Stomach (tissue), 9 donors: ENCODE measurements around the gene IQCF5. TPM values are rescaled to one million over a fixed set of nuclear protein-coding genes. Genes with fewer than 3 reads are reported as not detected.
"Not testable (repeated sequence)": the region's sequence is repeated elsewhere in the genome, so short reads cannot be mapped to it uniquely, and the experiment has no call there.

Experiments
- DNase-seq, 2 donors: peaks; one replicate each; pipeline versions ENCODE4 v3.0.0 to v3.0.0-alpha.2; 2013 to 2019
- H3K27ac ChIP-seq, 5 donors: fragments of 200-600 bp in 4 of 5; sonication (generic) in 4 of 5; one replicate each; pipeline ENCODE4 v1.5.1; 2013 to 2019; ENCODE audit warnings: mild to moderate bottlenecking in 1 of 5, moderate library complexity in 1 of 5
- H3K27me3 ChIP-seq, 3 donors: fragments of 200-600 bp; sonication (generic); one replicate each; pipeline ENCODE4 v1.5.1; 2017 to 2019; ENCODE audit warnings: mixed run types in 1 of 3
- H3K36me3 ChIP-seq, 4 donors: fragments of 200-600 bp; sonication (generic); 1 replicate in 3 of 4; 2 replicates in 1 of 4; pipeline ENCODE4 v1.5.1; 2016 to 2019
- H3K4me1 ChIP-seq, 4 donors: fragments of 200-600 bp; sonication (generic); one replicate each; pipeline ENCODE4 v1.5.1; 2016 to 2019
- H3K4me3 ChIP-seq, 4 donors: fragments of 200-600 bp; sonication (generic) in 3 of 4; one replicate each; pipeline ENCODE4 v1.5.1; 2016 to 2019; ENCODE audit warnings: mild to moderate bottlenecking in 1 of 4
- H3K9me3 ChIP-seq, 4 donors: fragments of 200-600 bp; sonication (generic); one replicate each; pipeline ENCODE4 v1.5.1; 2016 to 2019
- CTCF ChIP-seq, 7 experiments: fragments of 450-650 bp in 4 of 7; fragments of 200-600 bp in 3 of 7; sonication (generic) in 3 of 7; IDR thresholded peaks; one replicate each; pipeline ENCODE4 v1.5.1; 2016 to 2019; ENCODE audit warnings: antibody characterized with exemption in 7 of 7, control low read depth in 2 of 7, mild to moderate bottlenecking in 1 of 7
- EP300 ChIP-seq: sonication (generic); formaldehyde crosslinking; IDR thresholded peaks from one replicate; pipeline ENCODE4 v1.6.1; 2017; ENCODE audit warnings: antibody characterized with exemption
- POLR2A ChIP-seq, 4 donors: fragments of 450-650 bp; IDR thresholded peaks; one replicate each; pipeline ENCODE4 v1.6.1; 2016; ENCODE audit warnings: antibody characterized with exemption in 4 of 4, control low read depth in 2 of 4, mild to moderate bottlenecking in 1 of 4, moderate library complexity in 1 of 4
- POLR2AphosphoS5 ChIP-seq, 3 donors: sonication (generic); formaldehyde crosslinking; IDR thresholded peaks; one replicate each; pipeline ENCODE4 v1.6.1; 2016; ENCODE audit warnings: antibody characterized with exemption in 3 of 3
- WGBS, 5 donors: extraction: QIAGEN DNeasy Blood & Tissue Kit in 3 of 5; methylation state at CpG; one replicate each; pipeline versions ENCODE4 v1.1.5 to v1.1.7; 2013 to 2018; 5-methylcytosine and 5-hydroxymethylcytosine counted together
- intact Hi-C: fragments of 100-400 bp; cut with DNase I; formaldehyde crosslinking; loops from one replicate; pipeline ENCODE4 v1.15.1; 2023; ENCODE audit warnings: low total_unique reads
- polyA plus RNA-seq, 3 donors: library from polyadenylated mRNA; stranded (reverse); fragments of 200-250 nt; gene quantifications; one replicate each; pipeline ENCODE4 v1.2.3, GENCODE V29; 2013
- total RNA-seq, 5 donors: library from RNA; depleted of rRNA; stranded (reverse); fragments of >200 nt; gene quantifications; one replicate each; pipeline versions ENCODE4 v1.1.0 to v1.2.3, GENCODE V29; 2014 to 2016
- donor health status: healthy with polysubstance abuse.
- donor health status: Bipolar disorder and iron deficiency.
- donor health status: healthy.

The IQCF5 gene
- total and polyA plus RNA-seq, 8 donors = not detected

- no peaks in the 10 kb centered on the region for H3K4me1 ChIP-seq
- WGBS, 5 donors = 75 to 83% (median 77%) methylated on average over 13 of the region's 13 CpGs
- no peaks in the 10 kb centered on the region for H3K9me3 ChIP-seq
- H3K27me3 ChIP-seq = peaks cover 0 to 10% (median 5%) of the 10 kb centered on the region in 3 donors
- H3K36me3 ChIP-seq = no peaks in the 10 kb centered on the region
- TF ChIP-seq CTCF (IDR thresholded peaks at IDR 0.05) (no peak), POLR2AphosphoS5 (IDR thresholded peaks at IDR 0.05) (no peak)
- H3K27ac ChIP-seq = no peak overlapping the region
- intact Hi-C loops = no loop called here
- H3K4me3 ChIP-seq = no peak overlapping the region
- DNase-seq = no peak
Measured at GRCh38 chr3:51862886-51863285, 12.5 kb downstream of the IQCF5 start.

GRCh38 chr3:51860703-51861665, 14.4 kb downstream of the IQCF5 start, which contains the start of gene IQCF2:
TSS of gene IQCF2 (plus strand) at chr3:51861615. CDS start at chr3:51861667, 52 bp downstream.
- DNase-seq = no peak
- H3K36me3 ChIP-seq = no peaks in the 10 kb centered on the region
- H3K9me3 ChIP-seq = no peaks in the 10 kb centered on the region
- no peak for TF ChIP-seq POLR2AphosphoS5 (IDR thresholded peaks at IDR 0.05)
- TF ChIP-seq EP300 = no peak
- no peak for TF ChIP-seq POLR2A (IDR thresholded peaks at IDR 0.05)
- no peak for TF ChIP-seq CTCF (IDR thresholded peaks at IDR 0.05)
- WGBS, 5 donors = 76 to 86% (median 83%) methylated on average over 7 of the region's 7 CpGs
- H3K4me1 ChIP-seq = no peaks in the 10 kb centered on the region
- H3K27ac ChIP-seq = no peak within 1 kb of the TSS
- peaks cover 0 to 6% (median 5%) of the 10 kb centered on the region in 3 donors for H3K27me3 ChIP-seq
- H3K4me3 ChIP-seq = no peak within 1 kb of the TSS
- intact Hi-C loops = no loop called here

GRCh38 chr3:51855411-51855810, 20.0 kb downstream of the IQCF5 start:
- H3K27ac ChIP-seq, H3K4me3 ChIP-seq, H3K9me3 ChIP-seq, H3K4me1 ChIP-seq, intact Hi-C loops, H3K27me3 ChIP-seq, DNase-seq, H3K36me3 ChIP-seq: not testable (repeated sequence)
- WGBS, 5 donors = 71 to 91% (median 85%) methylated on average over 1 of the region's 1 CpG

- Histone ChIP-seq H3K27me3 (peaks cover 0 to 17% (median 7%) of the 10 kb centered on the region in 3 donors), H3K27ac (no peak overlapping the region), H3K9me3 (peaks cover 0 to 19% (median 9%) of the 10 kb centered on the region in 4 donors), H3K4me3 (no peak overlapping the region), H3K4me1 (no peaks in the 10 kb centered on the region), H3K36me3 (no peaks in the 10 kb centered on the region)
- no peak for DNase-seq
- intact Hi-C loops = no loop called here
- TF ChIP-seq CTCF (IDR thresholded peaks at IDR 0.05) = no peak
- no peak for TF ChIP-seq POLR2AphosphoS5 (IDR thresholded peaks at IDR 0.05)
- TF ChIP-seq EP300 = no peak
- WGBS, 5 donors = 50 to 61% (median 58%) methylated on average over 7 of the region's 7 CpGs
Measured at GRCh38 chr3:51845129-51845528, 30.3 kb downstream of the IQCF5 start.

- no peaks in the 10 kb centered on the region for H3K36me3 ChIP-seq
- WGBS, 5 donors = 82 to 90% (median 86%) methylated on average over 5 of the region's 5 CpGs
- no peak for DNase-seq
- TF ChIP-seq POLR2A (IDR thresholded peaks at IDR 0.05) = no peak
- TF ChIP-seq POLR2AphosphoS5 (IDR thresholded peaks at IDR 0.05) = no peak
- TF ChIP-seq EP300 = no peak
- TF ChIP-seq CTCF (IDR thresholded peaks at IDR 0.05) = no peak
- peaks cover 0 to 10% (median 0%) of the 10 kb centered on the region in 3 donors for H3K27me3 ChIP-seq
- no peaks in the 10 kb centered on the region for H3K9me3 ChIP-seq
- intact Hi-C loops = no loop called here
- no peaks in the 10 kb centered on the region for H3K4me1 ChIP-seq
- no peak overlapping the region for H3K4me3 ChIP-seq
- H3K27ac ChIP-seq = no peak overlapping the region
Measured at GRCh38 chr3:51836606-51837005, 38.8 kb downstream of the IQCF5 start.
